DND-41 (cell line): ENCODE measurements around the gene PPP2R2D.

Experiments
- ATAC-seq: fragments of 200-7000 bp; cut with Tn5 transposase; 3 replicates; pipeline ENCODE4 v1.9.1; 2021; ENCODE audit warnings: low read depth; ENCODE audit not compliant: insufficient read depth
- DNase-seq: peaks from one replicate; pipeline ENCODE4 v3.0.0-alpha.2; 2020
- H2AFZ ChIP-seq: 2 replicates; pipeline ENCODE4 v1.6.0; 2012; ENCODE audit warnings: low read depth, low read length
- H3K27ac ChIP-seq: 2 replicates; pipeline ENCODE4 v1.5.1; 2012; ENCODE audit warnings: low read length, inconsistent platforms
- H3K27me3 ChIP-seq: fragments of 200-600 bp; sonication (generic); 2 replicates; pipeline ENCODE4 v1.6.0; 2012; ENCODE audit warnings: low read length, mild to moderate bottlenecking, inconsistent platforms; ENCODE audit not compliant: insufficient read depth, poor library complexity
- H3K36me3 ChIP-seq: 2 replicates; pipeline ENCODE4 v1.5.1; 2012; ENCODE audit warnings: low read length, inconsistent platforms; ENCODE audit not compliant: insufficient read depth
- H3K4me1 ChIP-seq: 2 replicates; pipeline ENCODE4 v1.5.1; 2012; ENCODE audit warnings: mild to moderate bottlenecking, low read length; ENCODE audit not compliant: insufficient read depth
- H3K4me2 ChIP-seq: 2 replicates; pipeline ENCODE4 v1.6.0; 2012; ENCODE audit warnings: mild to moderate bottlenecking, moderate library complexity, low read length, inconsistent platforms; ENCODE audit not compliant: insufficient read depth
- H3K4me3 ChIP-seq, 2 experiments: fragments of 200-600 bp in 1 of 2; shearing (Covaris generic) in 1 of 2; 2 replicates each; pipeline ENCODE4 v1.5.1; 2012 to 2016; ENCODE audit warnings: inconsistent platforms in 2 of 2, low read length in 2 of 2, mild to moderate bottlenecking in 2 of 2, low read depth in 1 of 2, moderate library complexity in 1 of 2
- H3K79me2 ChIP-seq: 2 replicates; pipeline ENCODE4 v1.6.0; 2012; ENCODE audit warnings: low read length, inconsistent platforms; ENCODE audit not compliant: insufficient read depth
- H3K9ac ChIP-seq: 2 replicates; pipeline ENCODE4 v1.6.0; 2012; ENCODE audit warnings: low read depth, mild to moderate bottlenecking, inconsistent platforms, low read length, moderate library complexity
- H3K9me3 ChIP-seq: 2 replicates; pipeline ENCODE4 v1.5.1; 2012; ENCODE audit warnings: low read length, moderate library complexity, mild to moderate bottlenecking, inconsistent platforms; ENCODE audit not compliant: insufficient read depth, severe bottlenecking
- H4K20me1 ChIP-seq: 2 replicates; pipeline ENCODE4 v1.6.0; 2012; ENCODE audit warnings: low read length; ENCODE audit not compliant: insufficient read depth
- CTCF ChIP-seq: IDR thresholded peaks from 2 replicates; pipeline ENCODE4 v1.5.1; 2012; ENCODE audit warnings: borderline replicate concordance, low read length, moderate library complexity, mild to moderate bottlenecking; ENCODE audit not compliant: poor library complexity, severe bottlenecking; ENCODE audit errors: extremely low read depth
- EZH2 ChIP-seq: IDR thresholded peaks from 3 replicates; pipeline ENCODE4 v1.6.1; 2012; ENCODE audit warnings: borderline replicate concordance, low read depth, mild to moderate bottlenecking, moderate library complexity, low read length, inconsistent platforms; ENCODE audit not compliant: severe bottlenecking

The PPP2R2D gene

GRCh38 chr10:131979336-131979735, 78.5 kb downstream of the PPP2R2D start:
- TF ChIP-seq EZH2 (no peak), CTCF (no peak)
- Histone ChIP-seq H3K4me1 (no peaks in the 10 kb centered on the region), H3K36me3 (no peaks in the 10 kb centered on the region), H3K4me2 (no peak overlapping the region), H3K4me3 (no peak overlapping the region), H3K9ac (no peak overlapping the region), H2AFZ (no peak overlapping the region), H3K27me3 (no peaks in the 10 kb centered on the region), H4K20me1 (no peaks in the 10 kb centered on the region), H3K27ac (no peak overlapping the region), H3K9me3 (no peaks in the 10 kb centered on the region), H3K79me2 (no peaks in the 10 kb centered on the region)
- ATAC-seq (no peak), DNase-seq (no peak)

DNA sequence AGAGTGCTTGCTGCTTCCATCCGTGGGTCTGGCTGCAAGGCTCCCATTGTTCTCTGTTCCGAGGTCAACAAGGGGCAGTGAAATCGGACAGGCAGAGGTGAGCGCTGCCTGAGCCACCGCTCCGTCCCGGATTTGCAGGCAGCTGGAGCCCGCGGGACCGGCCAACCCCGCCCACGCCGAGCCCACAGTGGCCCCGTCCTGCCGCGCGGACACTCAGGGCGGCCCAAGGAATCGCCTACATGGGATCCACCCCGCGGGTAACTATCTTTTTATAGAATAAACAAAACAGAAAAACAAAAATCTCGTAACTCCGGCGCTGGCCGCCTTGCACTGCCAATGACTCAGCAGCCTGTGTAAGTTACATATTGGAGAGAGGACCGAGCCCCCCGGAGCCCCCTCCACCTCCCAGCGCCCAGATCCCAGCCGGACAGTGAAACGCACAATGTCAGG, 79.0 kb downstream of the PPP2R2D start:
- H3K9me3 ChIP-seq = no peaks in the 10 kb centered on the region
- no peaks in the 10 kb centered on the region for H4K20me1 ChIP-seq
- H3K27ac ChIP-seq = no peak overlapping the region
- no peak overlapping the region for H3K9ac ChIP-seq
- no peak for TF ChIP-seq EZH2
- no peak for TF ChIP-seq CTCF
- DNase-seq (no peak), ATAC-seq (no peak)
- H3K36me3 ChIP-seq = no peaks in the 10 kb centered on the region
- H3K4me3 ChIP-seq = no peak overlapping the region
- H2AFZ ChIP-seq = no peak overlapping the region
- no peaks in the 10 kb centered on the region for H3K4me1 ChIP-seq
- H3K4me2 ChIP-seq = no peak overlapping the region
- H3K27me3 ChIP-seq = no peaks in the 10 kb centered on the region
- no peaks in the 10 kb centered on the region for H3K79me2 ChIP-seq

GRCh38 chr10:131980321-131980720, 79.5 kb downstream of the PPP2R2D start:
- TF ChIP-seq EZH2 (no peak), CTCF (no peak)
- Histone ChIP-seq H3K27me3 (no peaks in the 10 kb centered on the region), H3K9me3 (no peaks in the 10 kb centered on the region), H3K4me2 (no peak overlapping the region), H3K9ac (no peak overlapping the region), H3K36me3 (no peaks in the 10 kb centered on the region), H2AFZ (no peak overlapping the region), H3K27ac (no peak overlapping the region), H3K4me3 (no peak overlapping the region), H3K79me2 (no peaks in the 10 kb centered on the region), H4K20me1 (no peaks in the 10 kb centered on the region), H3K4me1 (no peaks in the 10 kb centered on the region)
- DNase-seq (no peak), ATAC-seq (no peak)
